HepG2 (cell line): ENCODE data around the gene PTGDS. TPM values are rescaled to one million over a fixed set of nuclear protein-coding genes. Genes with fewer than 3 reads are reported as not detected.

ENCODE experiments used
- ATAC-seq: fragments of 200-7000 bp; cut with Tn5 transposase; 3 replicates; pipeline ENCODE4 v1.9.1; 2020; ENCODE audit warnings: mild to moderate bottlenecking, moderate library complexity
- BruUV-seq: library from RNA; stranded (reverse); fragments of 400-500 nt; replicated peaks from 2 replicates; lab custom pipeline; 2021; lab: Mats Ljungman, UMichigan
- CTCF ChIA-PET: fragments of 300-600 bp; formaldehyde crosslinking; extraction: SDS; loops from one replicate; lab custom pipeline; 2021; ENCODE audit warnings: low total read pairs, inconsistent platforms, low intra/inter-chr PET ratio; lab: Yijun Ruan, JAX
- POLR2A ChIA-PET: fragments of 350-600 bp; sonication (Branson Sonifier 250); formaldehyde crosslinking; loops from one replicate; lab custom pipeline; 2020; ENCODE audit warnings: antibody characterized with exemption, inconsistent platforms; lab: Yijun Ruan, JAX
- DNase-seq: peaks from one replicate; pipeline ENCODE4 v3.0.0-alpha.2; 2015; ENCODE audit warnings: low spot score
- FAIRE-seq: peaks from 3 replicates; lab custom pipeline; 2011; peaks lifted over from hg19 to GRCh38; lab: Jason Lieb, UNC
- H2AFZ ChIP-seq: one replicate; pipeline ENCODE4 v1.6.1; 2011; ENCODE audit warnings: low read length, inconsistent platforms
- H3K27ac ChIP-seq: fragments of 300-600 bp; 3 replicates; pipeline ENCODE4 v1.8.0; 2011; ENCODE audit warnings: mixed run types, mild to moderate bottlenecking, mixed read lengths, low read length, inconsistent platforms; ENCODE audit not compliant: insufficient read depth; ENCODE audit errors: extremely low read length
- H3K27me3 ChIP-seq, 2 experiments: fragments of 200-600 bp in 1 of 2; 2 replicates in 1 of 2; 3 replicates in 1 of 2; pipeline versions ENCODE4 v1.6.0 to v1.8.0; 2011; ENCODE audit warnings: low read length in 2 of 2, mild to moderate bottlenecking in 2 of 2, moderate library complexity in 2 of 2, inconsistent platforms in 1 of 2; ENCODE audit not compliant: insufficient read depth in 2 of 2, control insufficient read depth in 1 of 2
- H3K36me3 ChIP-seq, 2 experiments: fragments of 200-600 bp in 1 of 2; replicated peaks in 1 of 2; 2 replicates in 1 of 2; 3 replicates in 1 of 2; pipeline versions ENCODE4 v1.5.1 to v1.8.0; 2011; ENCODE audit warnings: low read length in 2 of 2, inconsistent platforms in 1 of 2; ENCODE audit not compliant: insufficient read depth in 2 of 2, control insufficient read depth in 1 of 2
- H3K4me1 ChIP-seq: 2 replicates; pipeline ENCODE4 v1.5.1; 2012; ENCODE audit warnings: low read length, inconsistent platforms; ENCODE audit not compliant: insufficient read depth
- H3K4me2 ChIP-seq: 2 replicates; pipeline ENCODE4 v1.6.0; 2011; ENCODE audit warnings: low read depth, low read length, inconsistent platforms
- H3K4me3 ChIP-seq, 3 experiments: fragments of 200-600 bp in 1 of 3; sonication (generic), shearing (Covaris generic) in 1 of 3; replicated peaks in 1 of 3; 2 replicates each; pipeline ENCODE4 v1.5.1; 2011 to 2016; ENCODE audit warnings: low read length in 3 of 3, inconsistent platforms in 2 of 3, low read depth in 2 of 3, mild to moderate bottlenecking in 2 of 3, control low read depth in 1 of 3, mixed read lengths in 1 of 3; ENCODE audit not compliant: insufficient read depth in 1 of 3
- H3K79me2 ChIP-seq: one replicate; pipeline ENCODE4 v1.6.1; 2011; ENCODE audit warnings: low read length, inconsistent platforms; ENCODE audit not compliant: insufficient read depth
- H3K9ac ChIP-seq: 2 replicates; pipeline ENCODE4 v1.6.0; 2011; ENCODE audit warnings: mild to moderate bottlenecking, low read depth, low read length, inconsistent platforms; ENCODE audit not compliant: insufficient read depth
- H3K9me3 ChIP-seq: 2 replicates; pipeline ENCODE4 v1.5.1; 2012; ENCODE audit warnings: mild to moderate bottlenecking, low read length
- H4K20me1 ChIP-seq: 2 replicates; pipeline ENCODE4 v1.6.0; 2011; ENCODE audit warnings: inconsistent platforms, mild to moderate bottlenecking, low read length, moderate library complexity; ENCODE audit not compliant: insufficient read depth
- AKAP8 ChIP-seq: sonication (generic); formaldehyde crosslinking; IDR thresholded peaks from 2 replicates; pipeline ENCODE4 v1.5.1; 2020; ENCODE audit warnings: mild to moderate bottlenecking, missing genetic modification reagents
- ELF1 ChIP-seq: sonication (generic); formaldehyde crosslinking; IDR thresholded peaks from 2 replicates; pipeline ENCODE4 v1.4.0; 2020; ENCODE audit warnings: missing genetic modification reagents
- HNRNPLL ChIP-seq: fragments of 200-400 bp; formaldehyde crosslinking; IDR thresholded peaks from 2 replicates; pipeline ENCODE4 v1.6.1; 2017; ENCODE audit warnings: mild to moderate bottlenecking, low read depth, low read length; ENCODE audit not compliant: poor library complexity, severe bottlenecking
- IRF9 ChIP-seq: sonication (generic); formaldehyde crosslinking; IDR thresholded peaks from 2 replicates; pipeline ENCODE4 v1.8.0; 2022; ENCODE audit warnings: missing genetic modification reagents, mild to moderate bottlenecking, borderline replicate concordance
- KDM5B ChIP-seq: sonication (generic); formaldehyde crosslinking; IDR thresholded peaks from 2 replicates; pipeline ENCODE4 v1.4.0; 2020; ENCODE audit warnings: missing genetic modification reagents, mild to moderate bottlenecking, borderline replicate concordance
- KLF15 ChIP-seq: sonication (generic); formaldehyde crosslinking; IDR thresholded peaks from 2 replicates; pipeline ENCODE4 v1.8.1; 2023; ENCODE audit warnings: borderline replicate concordance, mild to moderate bottlenecking, inconsistent platforms, missing genetic modification reagents, mixed read lengths
- PCBP1 ChIP-seq: fragments of 200-400 bp; formaldehyde crosslinking; IDR thresholded peaks from 2 replicates; pipeline ENCODE4 v1.6.1; 2017; ENCODE audit warnings: mild to moderate bottlenecking, low read depth, low read length, borderline replicate concordance
- SPEN ChIP-seq: sonication (generic); formaldehyde crosslinking; IDR thresholded peaks from 2 replicates; pipeline ENCODE4 v1.5.1; 2020; ENCODE audit warnings: low read depth, mild to moderate bottlenecking, missing genetic modification reagents
- ZBTB2 ChIP-seq: sonication (generic); formaldehyde crosslinking; IDR thresholded peaks from 2 replicates; pipeline ENCODE4 v1.8.0; 2022; ENCODE audit warnings: low read depth, missing genetic modification reagents
- ZEB1 ChIP-seq: IDR thresholded peaks from 2 replicates; pipeline ENCODE4 v1.6.1; 2012; ENCODE audit warnings: mild to moderate bottlenecking, low read depth, inconsistent platforms; ENCODE audit not compliant: insufficient replicate concordance
- ZNF263 ChIP-seq: sonication (generic); formaldehyde crosslinking; IDR thresholded peaks from 2 replicates; pipeline ENCODE4 v1.4.0; 2020; ENCODE audit warnings: missing genetic modification reagents
- ZNF333 ChIP-seq: sonication (generic); formaldehyde crosslinking; IDR thresholded peaks from 2 replicates; pipeline ENCODE4 v1.4.0; 2020; ENCODE audit warnings: mild to moderate bottlenecking, missing genetic modification reagents, borderline replicate concordance
- ZNF605 ChIP-seq: sonication (generic); formaldehyde crosslinking; IDR thresholded peaks from 2 replicates; pipeline ENCODE4 v1.8.0; 2022; ENCODE audit warnings: mild to moderate bottlenecking, missing genetic modification reagents
- ZNF687 ChIP-seq: sonication (generic); formaldehyde crosslinking; IDR thresholded peaks from 2 replicates; pipeline ENCODE4 v1.5.1; 2020; ENCODE audit warnings: mild to moderate bottlenecking, missing genetic modification reagents, moderate library complexity
- ZNF691 ChIP-seq: sonication (generic); formaldehyde crosslinking; IDR thresholded peaks from 2 replicates; pipeline ENCODE4 v1.4.0; 2020; ENCODE audit warnings: missing genetic modification reagents, low read depth, mild to moderate bottlenecking, borderline replicate concordance
- WGBS: methylation state at CpG from one replicate; pipeline ENCODE4 v1.1.6; 2017; ENCODE audit warnings: low lambda C conversion rate; 5-methylcytosine and 5-hydroxymethylcytosine counted together
- in situ Hi-C: cut with HindIII; loops from 2 replicates; pipeline ENCODE4 v1.10.0; 2017; ENCODE audit warnings: low pct_unique_long_range_greater_than_20kb; ENCODE audit not compliant: extremely low pct_ligation_motif_present
- intact Hi-C: fragments of 100-400 bp; cut with micrococcal nuclease; formaldehyde crosslinking; loops from one replicate; pipeline ENCODE4 v1.10.0; 2022; ENCODE audit not compliant: unreplicated experiment
- polyA plus RNA-seq, 8 experiments: library from polyadenylated mRNA; depleted of rRNA in 3 of 8; stranded (reverse) in 7 of 8; unstranded in 1 of 8; fragments of >200 nt; fragmentation: Illumina TruSeq in 4 of 8; extraction: Trizol in 4 of 8; gene quantifications; 2 replicates each; pipeline versions ENCODE4 v1.2.1 to v1.2.3, GENCODE V29; 2011 to 2016; ENCODE audit warnings: low read depth in 4 of 8, missing spikeins in 1 of 8, mixed read lengths in 1 of 8; ENCODE audit not compliant: insufficient read depth in 1 of 8
- total RNA-seq, 5 experiments: library from RNA; depleted of rRNA; stranded (reverse); fragments of >200 nt; fragmentation: Illumina TruSeq; extraction: Trizol; gene quantifications; 2 replicates each; pipeline ENCODE4 v1.2.3, GENCODE V29; 2016; ENCODE audit warnings: low read depth in 1 of 5

Gene PTGDS
- total and polyA plus RNA-seq, 2 of the 13 experiments (the other 11 are each of a cell fraction or from before 2014, with no cell fraction given): 0.33 to 0.50 TPM

GRCh38 chr9:136992819-136993369 is 15.6 kb downstream of the PTGDS start:
- Histone ChIP-seq H4K20me1 (no peaks in the 10 kb centered on the region), H3K79me2 (peaks cover 5% of the 10 kb centered on the region), H3K9ac (peak overlapping the region; percentile 68), H3K36me3 (no peaks in the 10 kb centered on the region), H3K27ac (peak overlapping the region; percentile 52), H3K4me1 (peaks cover 71% of the 10 kb centered on the region), H3K27me3 (peaks cover under 1 to 5% of the 10 kb centered on the region in 2 experiments; a peak in 2 of 5 replicates), H3K4me2 (peak overlapping the region; percentile 92), H3K4me3 (peak overlapping the region; percentile 61 to 83 (median 73)), H2AFZ (no peak overlapping the region), H3K9me3 (no peaks in the 10 kb centered on the region)
- FAIRE-seq: no peak
- ChIA-PET CTCF (no interaction called here), POLR2A (interaction anchor here (0.9 to 2.7 kb wide), 6 partner anchors 9 to 264 kb away, joined by 3 to 22 read pairs (median 4); no protein-coding TSS in a partner anchor)
- intact Hi-C loops: loop anchor here (2.0 kb wide), 1 partner anchor 46 kb away; no protein-coding TSS in a partner anchor
- no peak for ATAC-seq
- in situ Hi-C loops: no loop called here
- 61% methylated on average over 5 of the region's 18 CpGs for WGBS
- TSS peak; percentile 89 for BruUV-seq
- no peak for DNase-seq
- peak; percentile 93 for TF ChIP-seq ZNF263 (CRISPR knock-in tag)
- 0 out of 2 replicates have a peak, but pooled peaks have one; percentile 6 for TF ChIP-seq ELF1
- 0 out of 2 replicates have a peak, but pooled peaks have one; percentile 18 for TF ChIP-seq PCBP1
- TF ChIP-seq SPEN (CRISPR knock-in tag): 0 out of 2 replicates have a peak, but pooled peaks have one; percentile 35
- TF ChIP-seq ZNF687 (CRISPR knock-in tag): peak; percentile 50; the same call in 1 of the 2 replicates
- TF ChIP-seq AKAP8: 0 out of 2 replicates have a peak, but pooled peaks have one; percentile 10
- TF ChIP-seq ZNF333 (CRISPR knock-in tag): 0 out of 2 replicates have a peak, but pooled peaks have one; percentile 47
- 0 out of 2 replicates have a peak, but pooled peaks have one; percentile 1 for TF ChIP-seq KLF15 (CRISPR knock-in tag)
- no peak for TF ChIP-seq ZEB1
- TF ChIP-seq HNRNPLL: peak; percentile 18
- 0 out of 2 replicates have a peak, but pooled peaks have one; percentile 15 for TF ChIP-seq KDM5B (CRISPR knock-in tag)
- TF ChIP-seq ZNF605 (CRISPR knock-in tag): 0 out of 2 replicates have a peak, but pooled peaks have one; percentile 2
- TF ChIP-seq IRF9 (CRISPR knock-in tag): 0 out of 2 replicates have a peak, but pooled peaks have one; percentile 78
- 0 out of 2 replicates have a peak, but pooled peaks have one; percentile 14 for TF ChIP-seq ZNF691 (CRISPR knock-in tag)
- TF ChIP-seq ZBTB2 (CRISPR knock-in tag): no peak
